OCI-M1 (cell line): ENCODE results near the gene FAM228A.
"Not testable (repeated sequence)": the region's sequence is repeated elsewhere in the genome, so short reads cannot be mapped to it uniquely, and the experiment has no call there.

Experiments used
- DNase-seq: peaks from one replicate; lab custom pipeline; 2025; lab: John Stamatoyannopoulos, UW

Gene FAM228A

DNA sequence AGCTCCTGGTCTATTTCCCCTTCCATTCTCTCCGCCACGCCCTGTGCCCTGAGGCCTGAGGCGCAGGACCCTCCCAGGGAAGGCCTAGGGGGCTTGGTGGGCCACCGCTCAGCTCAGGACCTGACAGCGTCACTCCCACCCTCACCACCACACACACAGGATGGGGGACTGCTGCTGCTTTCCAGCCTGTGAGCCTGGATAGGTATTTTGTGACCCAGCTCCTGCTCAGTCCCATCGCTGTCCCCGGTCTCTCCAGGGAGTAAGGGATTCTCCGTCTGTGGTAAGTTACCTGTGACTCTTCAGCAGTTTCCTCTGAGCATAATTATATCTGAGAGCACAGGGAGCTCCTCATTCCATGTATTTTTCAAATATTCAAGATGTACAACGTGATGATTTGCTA, 16.3 kb downstream of the FAM228A start:
- DNase-seq, result no peak

DNA sequence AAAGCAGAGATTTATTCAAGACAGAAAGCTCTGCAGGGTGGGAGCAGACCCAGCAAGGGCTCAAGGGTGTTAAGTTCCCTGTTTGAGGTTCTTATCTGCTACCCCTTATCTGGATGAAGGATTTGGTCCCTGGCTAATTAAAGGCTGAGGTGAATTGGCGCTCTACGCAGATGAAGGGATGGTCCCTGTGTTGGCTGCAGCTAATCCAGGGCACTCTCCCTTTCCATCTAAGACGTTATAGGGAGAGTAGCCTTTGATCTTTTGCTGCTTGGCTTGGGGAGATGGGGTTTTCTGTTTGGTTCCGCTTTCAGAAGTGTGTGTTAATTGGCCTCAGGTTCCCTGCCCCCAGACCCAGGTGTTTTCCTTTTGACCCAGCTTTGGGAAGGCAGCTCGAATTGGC, 17.0 kb downstream of the FAM228A start:
- DNase-seq, result no peak

DNA sequence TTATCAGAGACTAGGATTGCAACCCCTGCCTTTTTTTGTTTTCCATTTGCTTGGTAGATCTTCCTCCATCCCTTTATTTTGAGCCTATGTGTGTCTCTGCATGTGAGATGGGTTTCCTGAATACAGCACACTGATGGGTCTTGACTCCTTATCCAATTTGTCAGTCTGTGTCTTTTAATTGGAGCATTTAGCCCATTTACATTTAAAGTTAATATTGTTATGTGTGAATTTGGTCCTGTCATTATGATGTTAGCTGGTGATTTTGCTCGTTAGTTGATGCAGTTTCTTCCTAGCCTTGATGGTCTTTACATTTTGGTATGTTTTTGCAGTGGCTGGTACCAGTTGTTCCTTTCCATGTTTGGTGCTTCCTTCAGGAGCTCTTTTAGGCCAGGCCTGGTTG, 22.4 kb downstream of the FAM228A start:
- DNase-seq, result not testable (repeated sequence)

DNA sequence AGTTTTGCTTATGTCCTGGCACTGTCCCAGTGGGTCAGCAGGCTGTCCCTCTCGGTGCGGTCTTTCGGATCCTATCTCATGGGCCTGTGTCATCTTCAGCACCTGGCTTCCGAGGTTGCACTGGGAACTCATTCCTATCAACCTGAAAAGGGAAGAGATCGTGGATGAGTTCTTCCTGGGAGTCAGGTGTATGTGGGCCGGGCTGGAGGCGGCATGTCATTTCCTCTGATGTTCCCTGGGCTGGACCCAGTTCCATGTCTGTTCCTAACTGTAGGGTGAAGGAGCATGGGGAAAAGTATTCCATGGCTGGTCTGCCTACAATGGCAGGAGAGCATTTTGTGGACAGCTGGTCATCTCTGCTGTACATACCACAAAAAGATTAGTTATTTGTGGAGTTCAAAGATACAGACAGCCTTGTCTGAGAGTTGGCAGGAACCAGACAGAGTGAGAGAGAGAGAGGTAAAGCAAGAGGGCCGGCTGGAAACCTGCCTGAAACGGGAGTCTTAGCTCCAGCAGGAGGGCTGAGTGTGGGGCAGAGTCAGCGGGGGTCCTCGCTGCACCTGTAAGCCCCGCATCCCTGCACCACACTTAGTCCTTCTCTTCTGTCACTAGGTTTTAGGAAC, 25.2 kb downstream of the FAM228A start:
- no peak for DNase-seq

DNA sequence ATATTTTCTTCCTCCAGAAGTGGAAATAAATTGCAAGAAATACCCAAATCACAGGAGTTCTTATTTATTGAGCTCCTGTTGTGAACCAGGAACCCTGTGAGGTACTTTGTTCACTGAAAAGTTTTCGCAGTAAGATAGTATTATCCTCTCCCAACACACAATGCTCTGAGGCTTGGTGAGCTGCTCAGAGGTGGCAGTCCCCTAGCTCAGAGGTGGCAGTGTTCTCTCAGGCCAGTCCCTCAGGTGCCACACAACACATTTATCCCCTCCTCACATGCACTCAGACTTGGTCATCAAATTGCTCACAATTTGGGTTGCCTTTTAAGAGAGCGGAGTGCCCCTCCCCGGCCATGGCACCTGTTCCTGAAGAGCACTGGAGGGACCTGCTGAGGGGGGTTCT, 25.9 kb downstream of the FAM228A start:
- no peak for DNase-seq

DNA sequence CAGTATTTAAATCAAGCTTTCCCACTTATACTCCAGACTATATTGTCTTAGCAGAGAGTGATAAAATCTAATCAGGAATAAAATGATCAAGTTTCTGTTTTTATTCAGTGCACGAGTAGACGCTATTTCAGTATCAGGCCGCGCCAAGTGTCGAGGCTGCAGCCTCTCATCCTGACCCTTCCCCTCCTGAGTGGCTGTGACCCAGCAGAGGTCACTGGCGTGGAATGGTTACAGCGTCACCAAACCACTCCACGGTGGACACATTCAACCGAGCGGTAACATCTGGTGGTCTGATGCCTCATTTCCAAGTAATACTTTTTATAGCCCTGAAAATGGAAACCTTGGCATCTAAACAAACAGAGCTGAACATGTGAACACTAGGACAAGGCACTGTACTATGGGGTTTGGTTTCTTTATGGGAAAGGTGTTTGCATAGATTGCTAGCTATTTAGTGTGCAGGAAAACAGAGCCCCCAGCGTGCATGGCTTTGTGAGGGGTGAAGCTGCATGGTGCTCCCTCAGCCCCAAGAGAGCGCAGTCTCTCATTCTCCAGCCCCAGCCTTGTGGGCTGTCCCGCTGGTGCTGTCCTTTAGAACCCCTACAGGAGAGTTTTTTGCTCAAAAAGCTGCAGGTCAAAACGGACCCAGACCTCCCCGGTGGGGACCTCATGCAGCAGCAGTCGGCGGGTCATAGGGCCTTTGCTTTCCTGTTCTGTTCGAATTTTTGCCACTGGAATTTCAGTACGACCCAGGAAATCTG, 28.4 kb downstream of the FAM228A start:
- DNase-seq, result no peak

DNA sequence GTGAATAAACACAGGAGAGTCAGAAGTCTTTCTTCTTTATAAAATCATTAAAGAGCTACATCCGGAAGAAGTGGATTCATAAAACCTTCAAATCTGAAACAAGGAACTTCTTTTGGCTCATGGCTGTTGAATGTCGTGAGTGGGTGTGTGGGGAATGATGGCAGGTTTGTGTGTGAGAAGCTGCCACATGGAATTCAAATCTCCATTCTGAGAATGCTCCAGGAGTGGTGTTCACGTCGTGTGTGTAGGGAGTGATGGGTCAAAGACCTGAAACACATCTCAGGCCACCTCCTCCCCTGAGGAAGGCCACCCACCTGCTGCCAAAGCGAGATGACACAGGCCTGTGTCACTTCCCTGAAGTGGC, 28.9 kb downstream of the FAM228A start:
- no peak for DNase-seq

DNA sequence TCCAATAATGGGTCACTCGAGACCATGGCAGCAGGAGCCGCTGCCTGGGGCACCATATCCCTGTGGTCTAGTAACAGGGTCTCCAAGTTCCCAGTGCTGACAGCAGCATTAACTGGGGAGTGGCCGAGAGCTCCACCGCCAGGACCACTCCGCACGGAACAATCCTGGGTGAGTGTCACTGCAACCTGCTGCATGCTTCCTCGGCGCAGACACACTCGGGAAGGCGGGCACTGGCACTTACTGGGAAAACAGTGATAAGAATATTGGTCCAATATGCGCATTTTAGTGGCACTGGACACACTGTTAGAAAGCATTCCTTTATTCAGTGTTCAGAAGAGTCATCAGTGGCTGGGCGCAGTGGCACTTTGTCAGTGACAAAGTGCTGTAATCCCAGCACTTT, 29.7 kb downstream of the FAM228A start:
- DNase-seq, result no peak

DNA sequence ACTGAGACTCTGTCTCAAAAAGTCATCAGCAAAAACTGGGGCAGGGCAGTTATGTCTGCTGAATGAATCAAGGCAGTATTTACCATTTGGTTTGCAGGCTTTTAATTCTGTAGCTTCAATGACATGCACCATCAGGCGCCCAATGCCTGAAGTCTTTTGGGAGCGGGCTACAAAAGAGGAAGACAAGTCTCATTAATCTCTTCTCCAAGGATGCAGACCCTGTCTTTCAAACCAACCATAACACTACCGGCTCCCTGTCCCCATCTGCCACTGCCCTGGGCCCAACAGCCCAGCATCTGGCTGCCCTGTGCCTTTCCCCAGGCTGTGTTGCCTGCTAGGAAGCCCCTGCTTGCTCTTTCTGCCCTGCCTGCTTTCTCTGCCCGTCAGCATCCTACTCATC, 30.3 kb downstream of the FAM228A start:
- DNase-seq, result no peak

DNA sequence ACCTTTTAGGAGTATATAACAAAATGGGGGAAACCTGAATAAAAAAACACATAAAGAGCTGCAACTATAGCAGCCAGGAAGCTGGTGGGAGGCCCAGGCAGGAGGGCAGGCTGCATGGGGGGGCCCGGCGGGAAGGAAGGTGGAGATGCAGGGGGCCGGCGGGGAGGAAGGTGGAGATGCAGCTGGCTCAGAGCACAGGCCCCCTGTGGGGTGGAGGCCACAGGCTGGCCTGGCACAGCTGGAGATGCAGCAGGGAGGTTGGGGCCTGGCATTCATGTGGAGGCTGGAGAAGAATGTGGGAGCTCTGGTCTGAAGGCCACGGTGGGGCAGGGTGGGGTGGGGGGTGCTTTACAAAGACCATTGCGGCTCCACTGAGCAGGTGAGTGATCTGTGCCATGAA, 31.4 kb downstream of the FAM228A start:
- no peak for DNase-seq

DNA sequence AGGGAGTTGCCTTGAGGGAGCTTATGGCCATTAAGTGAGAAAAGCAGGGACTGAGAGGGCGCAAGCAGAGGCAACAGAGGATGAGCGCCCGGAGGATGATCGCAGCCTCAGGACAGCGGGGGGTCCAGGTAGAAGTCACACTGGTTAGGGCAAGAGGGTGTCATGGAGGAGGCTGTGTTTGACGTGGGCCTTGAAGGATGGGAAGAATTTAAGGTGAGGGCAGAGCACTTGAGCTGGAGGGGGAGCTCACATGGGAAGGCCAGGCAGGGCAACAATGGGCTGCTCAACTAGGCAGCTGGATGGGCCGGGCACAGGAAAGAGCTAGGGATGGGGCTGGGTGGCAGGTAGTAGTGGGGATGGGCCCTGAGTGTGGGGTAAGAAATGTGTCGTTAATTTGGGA, 31.9 kb downstream of the FAM228A start:
- no peak for DNase-seq

DNA sequence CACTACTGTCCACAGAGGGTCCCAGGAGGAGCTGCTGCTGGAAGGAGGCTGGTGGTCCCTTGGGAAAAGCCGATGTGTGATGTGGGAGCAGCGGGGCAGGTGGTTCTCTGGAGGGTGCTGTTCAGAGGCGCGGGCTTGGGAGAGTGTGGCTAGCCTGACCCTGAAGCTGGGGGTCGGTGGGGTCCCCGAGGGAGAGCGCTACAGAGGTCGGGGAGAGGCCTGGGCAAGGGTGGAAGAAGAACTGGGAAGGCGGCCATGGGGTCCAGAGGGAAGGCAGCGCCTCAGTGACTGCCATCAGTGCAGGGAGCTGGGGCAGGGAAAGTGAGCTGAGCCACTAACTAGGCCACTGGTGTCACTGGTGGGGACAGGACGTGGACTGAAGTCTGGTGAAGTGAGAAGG, 32.5 kb downstream of the FAM228A start:
- no peak for DNase-seq

DNA sequence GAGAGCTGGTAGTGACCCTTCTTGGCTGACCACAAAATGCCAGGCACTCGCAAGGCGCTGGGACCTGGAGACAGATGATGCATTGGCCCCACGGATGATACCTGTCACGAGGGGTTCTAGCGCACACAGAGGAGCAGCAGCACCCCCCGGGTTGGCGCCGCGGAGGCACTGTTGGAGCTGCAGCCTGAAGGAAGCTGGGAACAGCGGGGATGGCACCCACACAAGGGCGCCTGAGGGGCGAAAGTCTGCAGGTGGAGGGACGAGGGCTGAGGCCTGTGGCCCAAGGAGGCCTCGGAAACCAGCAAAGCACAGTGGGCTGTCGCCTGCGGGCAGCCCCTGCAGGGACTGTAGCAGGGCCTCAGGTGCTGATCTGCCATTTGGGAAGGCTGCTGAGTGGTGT, 33.6 kb downstream of the FAM228A start:
- DNase-seq, result no peak

DNA sequence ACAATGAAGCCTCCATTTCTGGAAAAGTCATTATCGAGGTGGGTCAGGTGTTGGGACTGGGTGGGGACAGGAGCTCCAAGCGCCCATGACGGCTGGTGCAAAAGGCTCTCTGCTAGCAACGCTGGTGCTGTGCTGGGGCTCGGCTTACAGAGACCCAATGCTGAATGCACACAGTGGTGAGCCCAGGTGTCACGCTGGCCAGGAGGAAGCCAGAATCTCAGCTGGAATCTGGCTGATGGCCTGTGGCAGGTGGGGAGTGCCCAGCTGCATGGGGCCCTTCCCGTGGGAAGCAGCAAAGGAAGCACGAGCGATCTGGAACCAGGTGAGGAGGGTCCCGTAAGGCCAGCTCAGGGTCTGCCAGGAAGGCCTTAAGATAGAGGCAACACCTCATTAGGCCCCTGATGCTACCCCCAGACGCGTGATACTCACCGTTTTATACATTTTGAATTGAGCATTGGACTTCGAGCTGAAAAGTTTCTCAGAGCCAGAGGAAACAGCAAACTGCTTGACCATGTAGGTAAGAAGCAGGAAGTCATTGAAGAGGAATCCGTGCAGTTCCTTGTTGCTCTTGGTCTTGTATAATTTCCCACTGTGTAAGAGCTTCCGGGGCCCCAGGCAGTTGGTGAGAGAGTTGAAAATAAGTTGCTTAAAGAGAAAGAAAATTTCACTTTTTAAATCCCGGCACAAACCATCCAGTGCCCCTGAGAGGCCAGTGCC, 34.7 kb downstream of the FAM228A start:
- no peak for DNase-seq

DNA sequence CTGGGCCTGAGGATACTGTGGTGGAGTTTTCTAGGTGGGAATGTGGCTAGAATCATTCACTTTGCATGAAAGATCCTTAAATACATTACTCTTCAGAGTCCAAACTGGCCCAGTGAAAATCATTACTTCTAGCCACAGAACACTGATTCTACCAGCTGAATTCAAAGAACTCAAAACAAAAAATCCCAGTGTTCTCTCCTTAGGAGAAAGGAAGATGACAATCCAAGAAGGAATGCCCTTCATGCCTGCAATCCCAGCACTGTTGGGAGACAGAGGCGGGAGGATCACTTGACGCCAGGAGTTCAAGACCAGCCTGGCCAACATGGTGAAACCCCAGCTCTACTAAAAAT, 35.2 kb downstream of the FAM228A start:
- no peak for DNase-seq

DNA sequence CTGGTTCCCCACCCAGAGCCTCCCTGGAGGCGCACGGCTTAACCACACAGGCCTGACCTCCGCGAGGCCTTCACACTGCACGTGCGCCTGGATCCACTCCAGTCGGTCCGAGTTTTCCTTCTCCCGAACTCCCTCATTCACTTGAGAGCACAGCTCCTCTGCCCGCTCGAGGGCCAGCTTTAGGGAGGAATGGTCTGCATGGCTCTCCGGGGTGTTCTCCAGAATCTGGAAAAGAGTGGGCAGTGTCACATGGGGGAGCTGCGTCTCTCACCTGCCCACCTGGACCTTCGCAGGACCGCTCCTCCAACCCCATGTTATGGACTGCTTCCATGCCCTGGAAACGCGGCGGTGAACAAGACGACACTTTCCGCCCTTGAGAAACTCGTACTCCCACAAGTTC, 35.9 kb downstream of the FAM228A start:
- DNase-seq, result no peak

DNA sequence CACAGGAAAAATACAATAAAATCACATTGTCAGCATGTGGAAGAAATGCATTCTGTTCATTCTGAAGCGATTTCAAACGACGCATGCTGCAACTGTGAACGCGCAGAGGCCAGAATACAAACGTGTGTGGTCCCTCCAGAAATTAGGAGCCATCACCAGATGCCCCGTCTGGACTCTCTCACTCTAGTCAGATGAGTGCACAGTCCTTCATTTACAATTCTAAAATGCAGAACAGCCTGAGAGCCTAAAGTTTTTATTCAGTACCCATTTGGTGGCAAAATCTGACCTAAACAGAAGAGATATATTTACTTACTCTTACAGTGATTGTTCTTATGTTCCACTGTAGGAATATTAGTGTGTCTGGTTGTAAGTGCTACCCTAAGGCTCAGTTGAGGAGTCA, 36.6 kb downstream of the FAM228A start:
- DNase-seq, result no peak

DNA sequence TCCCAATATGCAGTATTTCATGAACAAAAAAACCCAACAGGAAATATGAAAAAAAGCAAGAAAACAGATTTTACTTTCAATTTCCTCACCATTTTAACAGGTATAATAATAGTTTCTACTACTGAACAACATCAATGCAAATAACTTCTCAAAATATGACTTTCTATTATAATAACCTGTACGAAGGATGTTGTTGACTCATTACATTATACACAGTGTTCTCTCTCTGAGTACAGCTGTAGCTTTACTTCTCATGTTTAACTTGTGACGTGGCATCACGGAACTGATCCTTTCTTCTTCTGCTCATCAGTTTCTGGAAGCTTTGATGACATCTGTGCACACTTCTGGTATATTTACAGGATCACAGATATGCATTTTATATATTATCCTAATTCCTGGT, 40.0 kb downstream of the FAM228A start:
- no peak for DNase-seq

DNA sequence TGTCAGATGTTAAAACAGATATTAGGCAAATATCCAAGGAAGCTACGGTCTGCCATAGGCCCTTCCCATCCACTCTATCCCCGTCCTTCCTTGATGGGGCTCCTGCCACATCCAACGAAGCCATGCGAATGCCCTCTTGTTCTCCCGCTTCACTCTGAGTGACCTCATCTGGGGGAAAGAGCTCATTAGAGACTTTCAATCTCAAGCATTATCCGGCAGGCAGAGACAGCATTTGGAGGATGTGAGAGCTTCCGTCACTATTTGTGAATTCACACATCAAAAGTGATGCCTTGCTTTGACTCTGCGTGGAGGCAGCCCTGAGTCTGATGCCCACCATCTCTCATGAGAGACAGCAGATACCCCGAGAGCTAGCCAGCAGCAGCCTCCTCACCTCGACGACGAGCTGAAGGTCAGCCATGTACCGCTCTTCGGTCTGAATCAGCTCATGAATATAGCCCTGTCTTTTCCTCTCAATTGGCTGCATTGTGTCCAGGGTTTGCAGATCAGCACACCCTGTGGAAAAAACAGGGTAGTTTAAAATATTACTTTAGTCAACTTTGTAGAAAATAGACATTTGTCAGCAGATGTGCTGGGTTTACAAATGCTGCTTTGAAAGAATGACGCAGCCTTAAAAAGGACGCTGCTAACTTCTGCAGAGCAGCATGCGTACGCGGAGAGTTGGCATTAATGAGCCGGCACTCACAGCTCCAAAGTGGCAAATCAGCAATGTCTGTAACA, 45.9 kb downstream of the FAM228A start:
- DNase-seq, result no peak

DNA sequence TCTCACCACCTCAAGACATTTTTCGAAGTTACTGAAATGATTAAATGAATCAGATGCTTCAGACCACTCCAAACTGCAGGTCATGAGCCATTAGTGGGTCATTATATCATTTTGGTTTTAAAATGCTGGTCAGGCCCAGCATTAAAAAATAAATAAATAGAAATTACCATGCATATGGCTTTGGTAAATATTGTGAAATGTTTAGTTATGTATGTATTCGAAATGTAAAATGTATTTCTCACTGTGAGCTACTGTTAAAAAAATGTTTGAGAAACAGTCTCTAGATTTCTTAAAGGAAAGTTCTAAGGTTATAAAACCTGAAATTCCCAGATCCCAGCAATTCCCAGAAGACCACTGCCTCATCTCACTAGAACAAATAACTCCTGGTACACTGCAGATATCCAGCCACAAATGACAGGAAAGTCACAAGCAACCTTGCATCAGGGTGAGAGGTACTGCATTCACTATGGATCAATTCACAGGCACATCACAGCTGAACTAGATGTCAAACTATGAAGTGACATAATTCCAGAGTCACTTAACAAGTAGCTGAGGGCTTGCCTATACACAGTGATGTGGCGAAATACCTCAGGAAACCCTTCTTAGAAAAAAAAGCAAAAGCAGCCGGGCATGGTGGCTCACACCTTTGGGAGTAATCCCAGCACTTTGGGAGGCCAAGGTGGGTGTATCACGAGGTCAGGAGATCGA, 46.6 kb downstream of the FAM228A start:
- no peak for DNase-seq

DNA sequence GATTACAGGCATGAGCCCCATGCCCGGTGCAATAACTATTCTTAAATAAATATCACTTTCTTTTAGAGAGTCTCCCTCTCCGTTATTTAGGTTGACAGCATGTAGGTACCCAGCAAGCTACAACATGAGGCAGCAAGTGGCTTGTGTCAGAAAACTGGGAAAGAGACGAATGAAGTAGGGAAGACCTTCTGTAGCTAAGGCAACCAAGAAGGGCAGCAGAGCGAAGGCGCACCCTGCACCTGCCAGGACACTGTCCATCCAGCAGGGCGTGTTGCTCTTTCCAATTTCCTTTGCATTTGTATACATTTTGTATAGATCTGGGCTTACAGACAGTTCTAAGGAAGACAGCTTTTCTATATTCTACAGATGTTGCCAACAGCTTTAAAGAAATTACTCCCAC, 48.1 kb downstream of the FAM228A start:
- DNase-seq, result no peak
